Liver (tissue), 3 donors: ENCODE results near the gene TAS2R41.

Source experiments
- ATF3 ChIP-seq: IDR thresholded peaks from 2 replicates; pipeline ENCODE4 v1.6.1; 2016; ENCODE audit warnings: antibody characterized with exemption
- CTCF ChIP-seq: fragments of 150-350 bp; IDR thresholded peaks from 2 replicates; pipeline ENCODE4 v1.5.1; 2017; ENCODE audit warnings: improper control_type of control experiment, low read depth, low read length; ENCODE audit not compliant: missing input control
- JUND ChIP-seq, 2 donors: IDR thresholded peaks; 2 replicates each; pipeline ENCODE4 v1.6.1; 2016; ENCODE audit warnings: antibody characterized with exemption in 2 of 2
- MAX ChIP-seq: IDR thresholded peaks from 2 replicates; pipeline ENCODE4 v1.6.1; 2016; ENCODE audit warnings: antibody characterized with exemption
- RAD21 ChIP-seq, 2 donors: IDR thresholded peaks; 2 replicates each; pipeline ENCODE4 v1.6.1; 2016; ENCODE audit warnings: antibody characterized with exemption in 2 of 2, mild to moderate bottlenecking in 2 of 2
- REST ChIP-seq: IDR thresholded peaks from 2 replicates; pipeline ENCODE4 v1.6.1; 2016; ENCODE audit warnings: antibody characterized with exemption, mild to moderate bottlenecking
- RXRA ChIP-seq, 2 donors: IDR thresholded peaks; 2 replicates each; pipeline ENCODE4 v1.6.1; 2017 to 2018; ENCODE audit warnings: antibody characterized with exemption in 2 of 2, mild to moderate bottlenecking in 1 of 2
- YY1 ChIP-seq: IDR thresholded peaks from 2 replicates; pipeline ENCODE4 v1.6.1; 2016; ENCODE audit warnings: antibody characterized with exemption, mild to moderate bottlenecking
- ZBTB33 ChIP-seq: IDR thresholded peaks from 2 replicates; pipeline ENCODE4 v1.6.1; 2016; ENCODE audit warnings: antibody characterized with exemption
- donor health status: healthy.
- donor health status: healthy.

GRCh38 chr7:143452495-143452894 lies 25.2 kb upstream of the TAS2R41 start:
- TF ChIP-seq CTCF: no peak
- TF ChIP-seq YY1: no peak
- no peak for TF ChIP-seq MAX
- TF ChIP-seq RXRA (IDR thresholded peaks at IDR 0.05): no peak
- no peak for TF ChIP-seq ATF3
- TF ChIP-seq ZBTB33: no peak
- no peak for TF ChIP-seq JUND (IDR thresholded peaks at IDR 0.05)
- no peak for TF ChIP-seq RAD21 (IDR thresholded peaks at IDR 0.05)
- TF ChIP-seq REST: no peak
